SK-N-SH (cell line): ENCODE data around the gene CARD6. TPM values are rescaled to one million over a fixed set of nuclear protein-coding genes. Genes with fewer than 3 reads are reported as not detected.

Experiments
- CTCF ChIA-PET: fragments of 300-600, 350-600 bp; formaldehyde crosslinking; extraction: SDS; loops from one replicate; lab custom pipeline; 2021; lab: Yijun Ruan, JAX
- POLR2A ChIA-PET: fragments of 350-600 bp; sonication (Branson Sonifier 250); formaldehyde crosslinking; extraction: SDS; loops from one replicate; lab custom pipeline; 2020; ENCODE audit warnings: antibody characterized with exemption, inconsistent platforms; lab: Yijun Ruan, JAX
- DNase-seq: peaks from one replicate; pipeline ENCODE4 v3.0.0; 2012
- H2AFZ ChIP-seq: fragments of 200-600 bp; sonication (generic); 2 replicates; pipeline ENCODE4 v1.8.1; 2016; ENCODE audit warnings: antibody characterized with exemption, mild to moderate bottlenecking, low read depth
- H3F3A ChIP-seq: fragments of 200-600 bp; sonication (generic); replicated peaks from 2 replicates; pipeline ENCODE3; 2016; ENCODE audit warnings: antibody characterized with exemption, mild to moderate bottlenecking; ENCODE audit not compliant: insufficient read depth
- H3K27ac ChIP-seq, 2 experiments: fragments of 200-500 bp in 1 of 2; fragments of 200-600 bp in 1 of 2; sonication (Bioruptor generic) in 1 of 2; sonication (generic), shearing (Covaris generic) in 1 of 2; 2 replicates each; pipeline versions ENCODE4 v1.5.1 to v1.6.1; 2014 to 2016; ENCODE audit warnings: low read depth in 2 of 2, inconsistent platforms in 1 of 2, low read length in 1 of 2, mild to moderate bottlenecking in 1 of 2, mixed read lengths in 1 of 2
- H3K27me3 ChIP-seq: fragments of 200-600 bp; sonication (generic), shearing (Covaris generic); 2 replicates; pipeline ENCODE4 v1.6.1; 2016; ENCODE audit warnings: mixed run types; ENCODE audit not compliant: insufficient read depth
- H3K36me3 ChIP-seq, 2 experiments: fragments of 200-500 bp in 1 of 2; fragments of 200-600 bp in 1 of 2; sonication (Bioruptor generic) in 1 of 2; sonication (generic) in 1 of 2; replicated peaks in 1 of 2; 2 replicates each; pipeline versions ENCODE3 to v1.5.1; 2014 to 2016; ENCODE audit warnings: low read length in 1 of 2, mild to moderate bottlenecking in 1 of 2; ENCODE audit not compliant: insufficient read depth in 2 of 2, control insufficient read depth in 1 of 2
- H3K4me1 ChIP-seq, 2 experiments: fragments of 200-500 bp in 1 of 2; fragments of 200-600 bp in 1 of 2; sonication (Bioruptor generic) in 1 of 2; sonication (generic), shearing (Covaris generic) in 1 of 2; 2 replicates each; pipeline versions ENCODE4 v1.5.1 to v1.6.1; 2014 to 2016; ENCODE audit warnings: low read depth in 1 of 2, low read length in 1 of 2, mixed run types in 1 of 2; ENCODE audit not compliant: insufficient read depth in 2 of 2, control insufficient read depth in 1 of 2
- H3K4me2 ChIP-seq: fragments of 200-600 bp; sonication (generic), shearing (Covaris generic); 2 replicates; pipeline ENCODE4 v1.6.1; 2017; ENCODE audit warnings: mixed run types
- H3K4me3 ChIP-seq, 2 experiments: fragments of 200-500 bp in 1 of 2; fragments of 200-600 bp in 1 of 2; sonication (Bioruptor generic) in 1 of 2; sonication (generic), shearing (Covaris generic) in 1 of 2; 2 replicates each; pipeline versions ENCODE4 v1.5.1 to v1.8.1; 2014 to 2016; ENCODE audit warnings: low read depth in 2 of 2, inconsistent platforms in 1 of 2, low read length in 1 of 2, mild to moderate bottlenecking in 1 of 2, mixed read lengths in 1 of 2, moderate library complexity in 1 of 2
- H3K79me2 ChIP-seq: fragments of 200-600 bp; sonication (generic); 2 replicates; pipeline ENCODE4 v1.8.1; 2017; ENCODE audit warnings: mild to moderate bottlenecking; ENCODE audit not compliant: insufficient read depth
- H3K9ac ChIP-seq: fragments of 200-600 bp; sonication (generic); 2 replicates; pipeline ENCODE4 v1.6.1; 2017; ENCODE audit warnings: mixed run types
- H3K9me2 ChIP-seq: fragments of 200-600 bp; sonication (generic); 2 replicates; pipeline ENCODE4 v1.6.1; 2017; ENCODE audit warnings: mixed run types
- H3K9me3 ChIP-seq: fragments of 200-600 bp; sonication (generic); 2 replicates; pipeline ENCODE4 v1.6.1; 2017; ENCODE audit warnings: mixed run types, mild to moderate bottlenecking, moderate library complexity
- H4K20me1 ChIP-seq: fragments of 200-600 bp; sonication (generic); 2 replicates; pipeline ENCODE4 v1.6.1; 2017; ENCODE audit warnings: mild to moderate bottlenecking, mixed run types; ENCODE audit not compliant: insufficient read depth
- CHD2 ChIP-seq: fragments of 150-350 bp; IDR thresholded peaks from 2 replicates; pipeline ENCODE4 v1.6.1; 2018; ENCODE audit warnings: low read length; ENCODE audit not compliant: partially characterized antibody
- ELF1 ChIP-seq: IDR thresholded peaks from 2 replicates; pipeline ENCODE4 v1.4.0; 2012
- EP300 ChIP-seq, 2 experiments: IDR thresholded peaks; 2 replicates each; pipeline versions ENCODE4 v1.4.0 to v1.6.1; 2012; ENCODE audit warnings: borderline replicate concordance in 1 of 2, low read depth in 1 of 2, low read length in 1 of 2
- FOSL2 ChIP-seq: IDR thresholded peaks from 2 replicates; pipeline ENCODE4 v1.4.0; 2012; ENCODE audit warnings: low read depth, mild to moderate bottlenecking, moderate library complexity, borderline replicate concordance
- MEF2A ChIP-seq: IDR thresholded peaks from 2 replicates; pipeline ENCODE4 v1.4.0; 2012; ENCODE audit warnings: low read depth, borderline replicate concordance
- MXI1 ChIP-seq: IDR thresholded peaks from 2 replicates; pipeline ENCODE4 v1.6.1; 2012; ENCODE audit warnings: mild to moderate bottlenecking, low read depth, low read length, improper control_type of control experiment
- NFIC ChIP-seq: IDR thresholded peaks from 2 replicates; pipeline ENCODE4 v1.4.0; 2012; ENCODE audit warnings: borderline replicate concordance
- NRF1 ChIP-seq: IDR thresholded peaks from 2 replicates; pipeline ENCODE4 v1.6.1; 2012; ENCODE audit warnings: low read depth, mild to moderate bottlenecking, low read length
- POLR2AphosphoS5 ChIP-seq: IDR thresholded peaks from 2 replicates; pipeline ENCODE4 v1.6.1; 2012; ENCODE audit warnings: low read depth, low read length
- RAD21 ChIP-seq: IDR thresholded peaks from 2 replicates; pipeline ENCODE4 v1.6.1; 2012; ENCODE audit warnings: mild to moderate bottlenecking, low read length
- RCOR1 ChIP-seq: fragments of 150-350 bp; IDR thresholded peaks from 2 replicates; pipeline ENCODE4 v1.6.1; 2017; ENCODE audit warnings: antibody characterized with exemption, low read length
- RFX5 ChIP-seq: IDR thresholded peaks from 2 replicates; pipeline ENCODE4 v1.6.1; 2012; ENCODE audit warnings: mild to moderate bottlenecking, improper control_type of control experiment, low read length
- SMC3 ChIP-seq: IDR thresholded peaks from 2 replicates; pipeline ENCODE4 v1.6.1; 2012; ENCODE audit warnings: low read depth, low read length, improper control_type of control experiment
- WGBS: methylation state at CpG from one replicate; pipeline ENCODE4 v1.1.6; 2017; ENCODE audit warnings: low lambda C conversion rate; 5-methylcytosine and 5-hydroxymethylcytosine counted together
- polyA plus RNA-seq, 3 experiments: library from polyadenylated mRNA; depleted of rRNA; stranded (reverse); fragments of >200 nt; gene quantifications; 2 replicates each; pipeline ENCODE4 v1.2.3, GENCODE V29; 2012
- TF ChIP-seq, protein P1 (sequence below): IDR thresholded peaks from 2 replicates; pipeline ENCODE4; 2012
- TF ChIP-seq, protein P2 (sequence below): fragments of 150-350 bp; IDR thresholded peaks from 2 replicates; pipeline ENCODE4 v1.6.1; 2016; ENCODE audit warnings: mild to moderate bottlenecking, low read depth, low read length
- TF ChIP-seq, protein P3 (sequence below): IDR thresholded peaks from 2 replicates; pipeline ENCODE4 v1.6.1; 2012; ENCODE audit warnings: mild to moderate bottlenecking, low read depth, low read length, moderate library complexity

CARD6 gene
- polyA plus RNA-seq, 1 of the 3 experiments (the other 2 are of a cell fraction): 0.03 TPM

DNA sequence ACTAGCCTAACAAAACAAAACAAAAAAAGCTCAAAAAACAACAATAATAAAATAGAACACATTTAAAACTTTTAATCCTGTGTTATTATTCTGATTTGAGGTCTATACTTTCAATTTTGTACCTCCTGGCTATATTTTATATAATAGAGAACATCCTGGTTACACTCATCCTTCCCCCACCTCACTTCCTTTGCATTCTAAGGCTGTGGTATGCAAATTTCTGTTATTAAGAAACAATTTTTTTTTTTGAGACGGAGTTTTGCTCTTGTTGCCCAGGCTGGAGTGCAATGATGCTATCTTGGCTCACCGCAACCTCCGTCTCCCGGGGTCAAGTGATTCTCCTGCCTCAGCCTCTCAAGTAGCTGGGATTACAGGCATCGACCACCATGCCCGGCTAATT lies 3.1 kb upstream of the CARD6 start:
- Histone ChIP-seq H2AFZ (no peak overlapping the region), H3K4me1 (peaks cover 3 to 7% of the 10 kb centered on the region in 2 experiments; a peak in 3 of 4 replicates), H3K4me3 (no peak overlapping the region), H3F3A (peaks cover 6% of the 10 kb centered on the region), H3K27ac (no peak overlapping the region), H4K20me1 (peaks cover 10% of the 10 kb centered on the region), H3K36me3 (peaks cover 13% of the 10 kb centered on the region in 2 experiments), H3K4me2 (no peak overlapping the region), H3K9me3 (no peaks in the 10 kb centered on the region), H3K27me3 (no peaks in the 10 kb centered on the region), H3K79me2 (peaks cover 20% of the 10 kb centered on the region), H3K9me2 (no peaks in the 10 kb centered on the region), H3K9ac (no peak overlapping the region)
- no peak for DNase-seq
- POLR2A ChIA-PET: no interaction called here
- TF ChIP-seq SMC3: no peak
- TF ChIP-seq RCOR1: no peak
- WGBS: 98% methylated on average over 6 of the region's 6 CpGs
- CTCF ChIA-PET: no interaction called here

DNA sequence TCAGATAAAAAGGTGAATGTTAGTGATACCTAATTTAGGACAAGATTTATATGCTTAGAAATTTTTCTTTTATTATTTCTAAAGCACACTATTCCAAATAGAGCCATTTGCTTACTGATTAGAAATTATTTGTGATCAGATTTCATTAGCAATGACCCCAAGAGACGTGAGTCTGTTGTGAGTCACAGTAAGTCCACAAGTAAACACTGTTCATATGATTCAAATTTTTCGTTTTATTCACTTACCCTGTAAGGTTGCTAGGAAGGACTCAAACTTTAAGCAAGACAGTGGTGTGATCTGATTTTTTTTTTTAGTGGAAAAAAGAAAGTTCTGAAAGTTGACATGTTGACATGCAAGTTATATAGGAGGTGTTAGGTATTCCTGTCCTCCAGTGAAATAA lies 1.2 kb downstream of the CARD6 start:
- Histone ChIP-seq H3K9me3 (no peaks in the 10 kb centered on the region), H2AFZ (no peak overlapping the region), H3K36me3 (no peaks in the 10 kb centered on the region), H4K20me1 (no peaks in the 10 kb centered on the region), H3K79me2 (no peaks in the 10 kb centered on the region), H3F3A (no peaks in the 10 kb centered on the region), H3K9ac (no peak overlapping the region), H3K4me2 (no peak overlapping the region), H3K9me2 (no peaks in the 10 kb centered on the region), H3K4me3 (no peak overlapping the region), H3K27me3 (no peaks in the 10 kb centered on the region), H3K27ac (no peak overlapping the region), H3K4me1 (no peaks in the 10 kb centered on the region)
- TF ChIP-seq RCOR1 (no peak), CHD2 (no peak)
- TF ChIP-seq, protein P1, sequence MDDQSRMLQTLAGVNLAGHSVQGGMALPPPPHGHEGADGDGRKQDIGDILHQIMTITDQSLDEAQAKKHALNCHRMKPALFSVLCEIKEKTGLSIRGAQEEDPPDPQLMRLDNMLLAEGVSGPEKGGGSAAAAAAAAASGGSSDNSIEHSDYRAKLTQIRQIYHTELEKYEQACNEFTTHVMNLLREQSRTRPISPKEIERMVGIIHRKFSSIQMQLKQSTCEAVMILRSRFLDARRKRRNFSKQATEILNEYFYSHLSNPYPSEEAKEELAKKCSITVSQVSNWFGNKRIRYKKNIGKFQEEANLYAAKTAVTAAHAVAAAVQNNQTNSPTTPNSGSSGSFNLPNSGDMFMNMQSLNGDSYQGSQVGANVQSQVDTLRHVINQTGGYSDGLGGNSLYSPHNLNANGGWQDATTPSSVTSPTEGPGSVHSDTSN: no peak
- ChIA-PET CTCF (interaction anchor here (1.8 kb wide), 1 partner anchor 37 kb away, joined by 7 read pairs; no protein-coding TSS in a partner anchor), POLR2A (no interaction called here)
- 31% methylated on average over 2 of the region's 2 CpGs for WGBS
- no peak for DNase-seq

DNA sequence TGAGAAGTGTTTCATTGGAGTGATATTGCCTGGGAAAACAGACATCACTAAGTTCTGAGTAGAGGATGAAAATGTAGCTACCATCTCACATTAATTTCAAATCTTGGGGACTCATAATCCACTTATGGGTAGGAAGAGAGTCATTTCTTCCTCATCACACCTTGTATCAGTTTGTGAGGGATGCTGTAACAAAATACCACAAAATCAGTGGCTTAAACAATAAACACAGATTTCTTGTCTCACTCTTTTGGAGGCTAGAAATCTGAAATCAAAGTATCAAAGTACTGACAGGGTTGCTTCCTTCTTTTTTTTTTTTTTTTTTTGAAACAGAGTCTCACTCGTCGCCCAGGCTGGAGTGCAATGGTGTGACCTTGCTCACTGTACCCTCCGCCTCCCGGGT lies 3.4 kb downstream of the CARD6 start:
- no peaks in the 10 kb centered on the region for H3K79me2 ChIP-seq
- no peaks in the 10 kb centered on the region for H3K9me3 ChIP-seq
- H3K9ac ChIP-seq: no peak overlapping the region
- no peak overlapping the region for H3K27ac ChIP-seq
- no peaks in the 10 kb centered on the region for H3K4me1 ChIP-seq
- no peaks in the 10 kb centered on the region for H4K20me1 ChIP-seq
- H3K4me2 ChIP-seq: no peak overlapping the region
- POLR2A ChIA-PET: interaction anchor here (1.4 kb wide), 1 partner anchor 9 kb away, joined by 5 read pairs; the partner anchor contains the start of gene RPL37
- H3K27me3 ChIP-seq: no peaks in the 10 kb centered on the region
- DNase-seq: no peak
- H3K4me3 ChIP-seq: no peak overlapping the region
- WGBS: 82% methylated on average over 4 of the region's 4 CpGs
- CTCF ChIA-PET: no interaction called here
- H3K36me3 ChIP-seq: no peaks in the 10 kb centered on the region
- no peaks in the 10 kb centered on the region for H3F3A ChIP-seq
- H3K9me2 ChIP-seq: no peaks in the 10 kb centered on the region
- H2AFZ ChIP-seq: no peak overlapping the region
- TF ChIP-seq NRF1 (no peak), MXI1 (no peak), ELF1 (no peak), FOSL2 (no peak), RAD21 (no peak), SMC3 (no peak), EP300 (IDR thresholded peaks at IDR 0.05; ENCODE audit: borderline replicate concordance in 1 of 2, low read depth in 1 of 2, low read length in 1 of 2) (no peak), MEF2A (no peak), POLR2AphosphoS5 (no peak), RFX5 (no peak), NFIC (no peak)
- TF ChIP-seq, protein P2, sequence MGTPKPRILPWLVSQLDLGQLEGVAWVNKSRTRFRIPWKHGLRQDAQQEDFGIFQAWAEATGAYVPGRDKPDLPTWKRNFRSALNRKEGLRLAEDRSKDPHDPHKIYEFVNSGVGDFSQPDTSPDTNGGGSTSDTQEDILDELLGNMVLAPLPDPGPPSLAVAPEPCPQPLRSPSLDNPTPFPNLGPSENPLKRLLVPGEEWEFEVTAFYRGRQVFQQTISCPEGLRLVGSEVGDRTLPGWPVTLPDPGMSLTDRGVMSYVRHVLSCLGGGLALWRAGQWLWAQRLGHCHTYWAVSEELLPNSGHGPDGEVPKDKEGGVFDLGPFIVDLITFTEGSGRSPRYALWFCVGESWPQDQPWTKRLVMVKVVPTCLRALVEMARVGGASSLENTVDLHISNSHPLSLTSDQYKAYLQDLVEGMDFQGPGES: no peak
- TF ChIP-seq, protein P1: no peak
- TF ChIP-seq, protein P3, sequence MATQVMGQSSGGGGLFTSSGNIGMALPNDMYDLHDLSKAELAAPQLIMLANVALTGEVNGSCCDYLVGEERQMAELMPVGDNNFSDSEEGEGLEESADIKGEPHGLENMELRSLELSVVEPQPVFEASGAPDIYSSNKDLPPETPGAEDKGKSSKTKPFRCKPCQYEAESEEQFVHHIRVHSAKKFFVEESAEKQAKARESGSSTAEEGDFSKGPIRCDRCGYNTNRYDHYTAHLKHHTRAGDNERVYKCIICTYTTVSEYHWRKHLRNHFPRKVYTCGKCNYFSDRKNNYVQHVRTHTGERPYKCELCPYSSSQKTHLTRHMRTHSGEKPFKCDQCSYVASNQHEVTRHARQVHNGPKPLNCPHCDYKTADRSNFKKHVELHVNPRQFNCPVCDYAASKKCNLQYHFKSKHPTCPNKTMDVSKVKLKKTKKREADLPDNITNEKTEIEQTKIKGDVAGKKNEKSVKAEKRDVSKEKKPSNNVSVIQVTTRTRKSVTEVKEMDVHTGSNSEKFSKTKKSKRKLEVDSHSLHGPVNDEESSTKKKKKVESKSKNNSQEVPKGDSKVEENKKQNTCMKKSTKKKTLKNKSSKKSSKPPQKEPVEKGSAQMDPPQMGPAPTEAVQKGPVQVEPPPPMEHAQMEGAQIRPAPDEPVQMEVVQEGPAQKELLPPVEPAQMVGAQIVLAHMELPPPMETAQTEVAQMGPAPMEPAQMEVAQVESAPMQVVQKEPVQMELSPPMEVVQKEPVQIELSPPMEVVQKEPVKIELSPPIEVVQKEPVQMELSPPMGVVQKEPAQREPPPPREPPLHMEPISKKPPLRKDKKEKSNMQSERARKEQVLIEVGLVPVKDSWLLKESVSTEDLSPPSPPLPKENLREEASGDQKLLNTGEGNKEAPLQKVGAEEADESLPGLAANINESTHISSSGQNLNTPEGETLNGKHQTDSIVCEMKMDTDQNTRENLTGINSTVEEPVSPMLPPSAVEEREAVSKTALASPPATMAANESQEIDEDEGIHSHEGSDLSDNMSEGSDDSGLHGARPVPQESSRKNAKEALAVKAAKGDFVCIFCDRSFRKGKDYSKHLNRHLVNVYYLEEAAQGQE: no peak
